ENCODE data around the gene CLCA2. TPM values are rescaled to one million over a fixed set of nuclear protein-coding genes. Genes with fewer than 3 reads are reported as not detected.

CLCA2 gene
- total RNA-seq, 1 donor from 2014 or later: 0.05 TPM

DNA sequence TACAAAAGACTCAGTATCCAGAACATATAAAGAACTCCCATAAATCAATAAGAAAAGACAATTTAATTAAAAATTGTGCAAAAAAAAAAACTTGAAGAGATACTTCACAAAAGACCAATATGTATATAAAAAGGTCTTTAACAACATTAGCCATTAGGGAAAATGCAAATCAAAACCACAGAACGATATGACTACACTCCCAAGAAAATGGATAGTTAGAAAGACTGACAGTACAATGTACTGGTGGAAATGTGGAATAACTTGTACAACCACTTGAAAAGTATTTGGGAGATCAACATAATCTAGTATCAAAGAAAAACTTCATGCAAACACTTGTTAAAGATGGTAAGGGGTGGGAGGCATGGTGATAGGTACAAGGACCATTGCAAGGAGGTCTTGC lies 40.8 kb downstream of the CLCA2 start:
- intact Hi-C loops (cut with DNase I): no loop called here
- DNase-seq (ENCODE audit: missing footprints): no peak
- ATAC-seq: no peak

DNA sequence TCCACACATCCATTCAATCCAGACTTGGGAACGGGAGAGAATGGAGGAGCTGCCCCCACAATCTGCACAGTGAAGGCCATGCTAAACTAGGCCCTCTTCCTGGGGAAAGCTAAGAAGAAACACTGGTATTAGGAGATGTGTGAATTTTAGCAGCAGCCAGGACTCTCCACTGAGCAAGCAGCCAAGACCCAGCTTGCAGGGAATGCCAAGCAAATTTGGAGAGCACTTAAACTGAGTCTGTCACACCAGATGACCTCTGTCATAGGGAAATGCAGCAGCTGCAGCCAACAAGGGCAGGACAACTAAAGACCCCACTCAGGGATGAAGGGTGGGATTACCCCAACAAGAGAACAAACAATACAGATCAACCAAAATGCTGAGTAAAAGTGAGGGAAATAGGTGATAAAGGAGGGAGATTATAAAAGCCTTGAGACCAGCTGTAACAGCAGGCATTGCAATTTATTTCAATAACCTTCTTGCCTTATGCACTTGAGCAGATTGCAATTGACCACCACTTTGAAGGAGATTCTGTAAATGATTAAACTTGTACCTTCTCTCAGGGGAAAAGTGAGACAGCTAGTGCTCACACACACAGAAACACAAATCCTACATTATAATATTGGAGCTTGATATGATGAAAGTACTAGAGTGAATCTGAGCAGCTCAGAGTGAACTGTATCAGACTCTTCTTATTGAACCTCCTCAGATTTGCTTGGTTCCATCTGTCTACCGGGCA lies 42.3 kb downstream of the CLCA2 start:
- ATAC-seq: no peak
- DNase-seq (ENCODE audit: missing footprints): no peak
- intact Hi-C loops (cut with DNase I): no loop called here

DNA sequence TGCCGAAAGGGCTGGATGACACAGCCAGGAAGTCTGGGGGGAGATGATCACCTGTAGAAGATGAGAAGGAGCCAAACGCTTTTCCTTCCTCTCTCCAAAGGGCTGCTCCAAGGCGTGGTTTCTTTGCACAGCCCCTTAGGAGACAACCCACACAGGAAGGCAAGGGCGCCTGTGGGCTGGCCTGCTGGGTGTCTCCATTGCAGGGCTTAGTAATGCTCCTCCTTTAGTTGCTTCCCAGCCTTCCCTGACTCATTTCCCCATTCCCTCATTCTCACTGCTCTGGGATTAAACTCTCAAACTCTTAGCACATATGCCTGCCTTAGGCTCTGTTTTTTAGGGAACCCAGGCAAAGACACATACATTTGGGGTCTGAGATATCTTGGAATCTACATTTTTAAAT lies 43.0 kb downstream of the CLCA2 start:
- intact Hi-C loops (cut with DNase I): no loop called here
- ATAC-seq (no peak), DNase-seq (ENCODE audit: missing footprints) (no peak)

DNA sequence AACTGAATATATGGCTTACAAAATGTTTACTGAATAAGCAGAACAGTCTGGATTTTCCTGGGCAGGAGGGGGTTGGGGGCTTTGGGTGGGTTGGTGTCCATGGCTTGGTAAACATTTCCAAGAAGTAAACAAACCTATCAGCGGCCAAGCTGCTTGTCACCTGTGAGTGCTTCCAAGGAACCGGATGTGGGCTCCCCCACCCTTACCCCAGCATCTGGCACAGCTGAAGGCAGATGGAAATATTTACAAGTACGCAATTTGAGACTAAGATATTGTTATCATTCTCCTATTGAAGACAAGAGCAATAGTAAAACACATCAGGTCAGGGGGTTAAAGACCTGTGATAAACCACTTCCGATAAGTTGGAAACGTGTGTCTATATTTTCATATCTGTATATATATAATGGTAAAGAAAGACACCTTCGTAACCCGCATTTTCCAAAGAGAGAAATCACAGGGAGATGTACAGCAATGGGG lies 44.6 kb downstream of the CLCA2 start, which contains the start of gene CLCA1:
CLCA1 (plus strand) TSS at position 427 of the 477 bp plus-strand sequence; CDS start at position 472, 45 bp downstream.
- DNase-seq (ENCODE audit: missing footprints) (no peak), ATAC-seq (no peak)
- intact Hi-C loops (cut with DNase I): no loop called here

DNA sequence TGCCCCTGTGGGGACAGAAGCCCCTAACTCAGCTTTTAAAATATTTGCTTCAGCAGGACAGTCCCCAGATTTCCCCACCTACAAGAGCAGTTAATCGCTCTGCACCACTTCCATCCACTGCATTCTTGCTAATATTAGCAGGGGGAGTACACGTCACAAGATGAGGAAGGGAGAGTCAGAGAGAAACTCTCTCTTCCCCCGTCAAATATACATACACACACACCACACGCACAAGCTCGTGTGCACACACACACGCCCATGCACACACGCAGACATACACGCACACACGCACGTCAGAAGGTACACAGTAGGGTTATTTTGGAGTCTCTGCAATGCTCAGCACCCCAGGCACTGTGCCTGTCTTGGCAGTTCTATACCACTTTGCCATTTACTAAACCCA lies 46.9 kb downstream of the CLCA2 start:
- intact Hi-C loops (cut with DNase I): loop anchor here (5.0 to 10.0 kb wide), 2 partner anchors 36 to 214 kb away; no protein-coding TSS in a partner anchor
- ATAC-seq: no peak
- no peak for DNase-seq (ENCODE audit: missing footprints)

DNA sequence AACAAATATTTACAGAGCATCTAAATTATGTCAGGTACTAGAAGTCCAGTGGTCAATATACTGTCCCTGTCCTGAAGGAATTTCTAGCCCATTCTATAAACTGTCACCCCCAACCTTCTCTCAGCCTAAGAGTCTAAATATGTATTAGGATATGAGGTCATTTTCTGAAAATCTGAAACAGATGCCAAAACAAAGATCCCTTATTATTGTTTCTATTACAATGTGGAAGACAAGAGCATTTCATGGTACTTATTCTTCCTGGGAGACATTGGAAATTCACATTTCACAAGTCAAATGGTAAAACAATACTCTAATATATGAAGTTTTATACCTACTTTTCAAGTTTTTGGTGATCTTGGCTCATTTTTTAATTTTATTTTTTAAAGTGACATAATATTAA lies 47.3 kb downstream of the CLCA2 start:
- ATAC-seq: no peak
- intact Hi-C loops (cut with DNase I): loop anchor here (5.0 to 10.0 kb wide), 2 partner anchors 36 to 214 kb away; no protein-coding TSS in a partner anchor

DNA sequence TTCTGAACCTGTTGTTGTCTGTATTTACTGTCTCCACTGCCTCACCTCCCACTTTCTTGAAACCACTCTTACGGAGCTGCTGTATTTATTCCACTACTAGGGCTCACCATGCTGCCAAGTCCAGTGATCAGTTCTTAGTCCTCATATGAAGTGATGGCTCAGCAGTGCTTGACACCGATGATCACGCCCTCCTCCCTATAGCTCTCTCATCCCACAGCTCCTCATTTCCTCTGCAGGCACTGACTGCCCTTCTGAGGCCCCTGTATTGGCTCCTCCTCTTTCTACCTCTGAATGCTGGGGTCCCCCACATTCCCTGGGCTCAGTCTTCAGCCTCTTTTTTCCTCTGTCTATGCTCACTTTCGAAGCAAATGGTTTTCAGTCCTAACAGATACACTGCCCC lies 48.2 kb downstream of the CLCA2 start:
- intact Hi-C loops (cut with DNase I): loop anchor here (5.0 to 10.0 kb wide), 2 partner anchors 35 to 213 kb away; no protein-coding TSS in a partner anchor
- ATAC-seq (no peak), DNase-seq (ENCODE audit: missing footprints) (no peak)

More for the DNA sequence above, 47.3 kb downstream of the CLCA2 start:
- no peak for DNase-seq (ENCODE audit: missing footprints)

DNA sequence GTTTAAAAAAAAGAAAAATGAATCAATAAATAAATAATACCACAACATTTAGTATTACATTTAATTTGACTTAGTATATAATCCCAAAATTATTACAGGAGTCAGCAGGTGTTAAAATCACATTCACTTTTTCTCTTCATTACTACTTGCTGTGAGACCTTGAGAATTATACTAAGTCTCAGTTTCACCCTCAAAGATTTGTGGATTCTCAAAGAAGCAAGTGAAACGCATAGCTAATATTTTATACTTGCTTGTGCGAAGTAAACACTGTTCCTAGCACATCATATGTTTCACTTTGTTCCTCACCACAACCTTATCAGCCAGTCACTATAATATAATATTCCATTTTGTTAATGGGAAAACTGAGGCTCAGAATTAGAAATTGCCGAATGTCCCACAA lies 48.8 kb downstream of the CLCA2 start:
- DNase-seq (ENCODE audit: missing footprints) (no peak), ATAC-seq (no peak)
- intact Hi-C loops (cut with DNase I): loop anchor here (5.0 to 10.0 kb wide), 2 partner anchors 35 to 212 kb away; no protein-coding TSS in a partner anchor

DNA sequence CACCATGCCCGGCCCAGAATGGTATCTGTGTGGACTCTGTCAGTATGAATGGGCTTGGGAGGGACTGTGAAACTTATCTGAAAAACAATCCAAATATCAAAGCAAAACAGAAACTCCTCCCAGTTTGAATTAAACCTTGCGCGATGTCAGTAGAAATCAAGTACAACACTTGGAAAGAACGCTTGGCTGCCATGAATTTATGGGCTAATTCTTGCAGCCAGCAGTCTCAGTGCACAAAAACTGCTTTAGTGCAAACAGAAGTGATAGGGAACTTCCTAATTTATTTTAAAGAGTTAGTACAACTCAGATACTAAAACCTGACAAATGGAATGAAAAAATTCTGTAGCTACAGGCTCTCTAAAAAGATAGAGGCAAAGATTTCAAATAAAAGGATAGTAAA lies 53.3 kb downstream of the CLCA2 start:
- DNase-seq (ENCODE audit: missing footprints) (no peak), ATAC-seq (no peak)
- intact Hi-C loops (cut with DNase I): loop anchor here (10.0 kb wide), 1 partner anchor 208 kb away; no protein-coding TSS in a partner anchor

DNA sequence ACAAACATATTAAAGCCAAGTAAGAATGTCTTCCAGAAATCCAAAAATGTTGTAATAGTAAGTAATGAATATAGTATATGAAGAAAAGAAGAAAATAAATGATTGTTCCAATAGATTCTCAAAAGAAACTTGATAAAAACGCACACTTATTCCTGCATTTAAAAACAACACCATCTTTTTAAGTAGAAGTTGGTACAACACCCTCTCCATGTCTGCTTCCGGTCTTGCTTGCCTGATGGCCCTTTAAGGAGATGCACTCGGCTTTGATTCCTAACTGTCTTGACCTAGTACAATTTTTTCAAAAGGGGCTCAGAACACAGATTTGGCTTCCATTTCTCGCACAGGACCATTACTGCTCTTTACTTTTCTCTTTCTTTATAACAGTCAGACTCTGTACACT lies 53.7 kb downstream of the CLCA2 start:
- intact Hi-C loops (cut with DNase I): loop anchor here (10.0 kb wide), 1 partner anchor 207 kb away; no protein-coding TSS in a partner anchor
- no peak for DNase-seq (ENCODE audit: missing footprints)
- no peak for ATAC-seq

DNA sequence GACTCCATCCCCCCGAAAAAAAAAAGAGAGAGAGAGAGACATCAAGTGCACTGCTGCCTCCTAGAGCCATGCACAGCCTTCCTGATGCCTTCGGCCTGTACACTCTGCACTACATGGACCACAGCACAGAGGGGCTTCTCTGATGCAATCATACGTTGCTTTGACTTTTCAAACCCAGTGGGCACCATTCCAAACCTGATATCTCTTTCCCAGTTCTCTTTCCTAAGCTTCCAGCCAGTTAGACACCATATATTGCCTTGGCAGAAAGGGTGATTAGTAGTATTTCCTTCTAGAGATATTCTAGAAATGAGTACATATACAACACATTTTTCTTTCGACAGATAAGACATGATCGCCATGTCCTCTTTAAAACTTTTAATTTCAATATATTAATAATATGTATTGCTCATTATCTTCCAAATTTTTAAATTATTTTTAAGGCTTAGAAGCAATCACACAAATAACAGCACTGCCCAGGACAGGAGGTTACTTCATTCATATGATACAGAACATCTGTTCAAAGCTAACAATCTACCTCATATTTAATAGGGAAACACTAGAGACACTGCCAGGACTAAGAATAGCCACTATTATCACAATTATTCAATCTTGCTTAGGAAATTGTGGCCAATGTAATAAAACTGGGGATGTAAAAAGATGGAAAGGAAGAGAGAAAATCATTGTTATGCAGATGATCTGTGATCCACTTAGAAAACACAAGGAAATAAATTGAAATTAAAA lies 54.6 kb downstream of the CLCA2 start:
- intact Hi-C loops (cut with DNase I): loop anchor here (10.0 kb wide), 1 partner anchor 206 kb away; no protein-coding TSS in a partner anchor
- peak; percentile 13 for ATAC-seq
- DNase-seq (ENCODE audit: missing footprints): no peak

DNA sequence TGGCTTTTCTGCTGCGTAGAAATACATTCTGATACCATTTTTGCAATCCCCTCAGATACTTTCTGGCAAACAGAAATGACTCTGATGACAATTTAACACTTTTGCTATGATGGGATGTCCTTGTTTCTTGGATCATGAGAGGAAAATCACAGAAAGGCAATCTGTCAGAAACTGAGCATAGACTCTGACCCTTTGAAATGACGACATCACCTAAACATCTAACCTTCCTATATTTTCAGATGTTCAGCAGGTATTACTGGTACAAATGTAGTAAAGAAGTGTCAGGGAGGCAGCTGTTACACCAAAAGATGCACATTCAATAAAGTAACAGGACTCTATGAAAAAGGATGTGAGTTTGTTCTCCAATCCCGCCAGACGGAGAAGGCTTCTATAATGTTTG lies 58.0 kb downstream of the CLCA2 start:
- DNase-seq (ENCODE audit: missing footprints) (no peak), ATAC-seq (no peak)
- intact Hi-C loops (cut with DNase I): no loop called here

DNA sequence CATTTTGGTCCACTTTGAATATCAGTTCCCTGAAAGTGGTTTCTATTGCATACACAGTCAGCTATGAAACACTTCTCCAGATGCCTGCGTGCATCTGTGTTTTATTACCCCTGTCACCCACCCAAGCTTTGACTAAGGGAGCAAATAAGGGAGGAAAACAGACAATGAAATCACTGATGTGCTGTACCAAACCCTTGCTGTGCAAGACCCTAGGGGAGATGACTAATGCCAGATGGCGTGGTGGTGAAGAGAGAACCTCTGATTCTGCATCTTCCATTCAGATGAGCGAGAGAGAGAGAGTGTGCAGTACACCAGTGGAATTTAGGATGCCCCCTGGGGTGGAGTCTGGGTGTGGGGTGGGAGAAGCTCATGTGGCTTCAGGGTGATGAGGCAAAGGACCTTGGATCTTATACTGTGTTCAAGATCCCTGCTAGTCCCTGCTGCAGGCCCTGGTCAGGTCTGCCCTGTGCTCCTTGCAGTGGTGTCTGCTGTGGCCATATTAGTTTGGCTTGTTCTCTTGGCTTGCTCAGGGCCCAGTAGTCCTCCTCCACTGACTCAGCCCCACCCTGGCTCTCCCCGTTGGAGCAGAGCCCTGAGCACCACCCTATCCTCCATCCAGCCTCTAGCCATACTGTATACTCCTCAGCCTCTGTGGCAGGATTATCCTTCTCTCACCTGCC lies 63.3 kb downstream of the CLCA2 start:
- intact Hi-C loops (cut with DNase I): no loop called here
- DNase-seq (ENCODE audit: missing footprints) (peak; percentile 73), ATAC-seq (peak; percentile 92)

DNA sequence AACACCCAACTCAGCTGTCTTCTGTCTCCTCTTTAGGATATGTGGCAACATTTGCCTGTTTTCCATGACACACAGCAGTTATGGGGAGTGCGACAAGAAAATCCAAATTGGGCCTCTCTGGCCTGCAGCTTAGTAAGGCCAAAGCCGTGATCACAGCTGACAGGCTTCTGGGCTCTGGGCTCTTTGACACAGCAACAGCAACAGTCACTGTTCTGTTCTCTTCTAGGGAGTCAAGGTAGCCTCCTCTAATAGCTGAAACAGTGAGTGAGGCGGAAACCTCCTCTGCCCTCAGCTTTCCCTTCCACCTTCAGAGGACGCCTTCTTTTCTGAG lies 63.8 kb downstream of the CLCA2 start:
- intact Hi-C loops (cut with DNase I): no loop called here
- no peak for DNase-seq (ENCODE audit: missing footprints)
- peak; percentile 49 for ATAC-seq

DNA sequence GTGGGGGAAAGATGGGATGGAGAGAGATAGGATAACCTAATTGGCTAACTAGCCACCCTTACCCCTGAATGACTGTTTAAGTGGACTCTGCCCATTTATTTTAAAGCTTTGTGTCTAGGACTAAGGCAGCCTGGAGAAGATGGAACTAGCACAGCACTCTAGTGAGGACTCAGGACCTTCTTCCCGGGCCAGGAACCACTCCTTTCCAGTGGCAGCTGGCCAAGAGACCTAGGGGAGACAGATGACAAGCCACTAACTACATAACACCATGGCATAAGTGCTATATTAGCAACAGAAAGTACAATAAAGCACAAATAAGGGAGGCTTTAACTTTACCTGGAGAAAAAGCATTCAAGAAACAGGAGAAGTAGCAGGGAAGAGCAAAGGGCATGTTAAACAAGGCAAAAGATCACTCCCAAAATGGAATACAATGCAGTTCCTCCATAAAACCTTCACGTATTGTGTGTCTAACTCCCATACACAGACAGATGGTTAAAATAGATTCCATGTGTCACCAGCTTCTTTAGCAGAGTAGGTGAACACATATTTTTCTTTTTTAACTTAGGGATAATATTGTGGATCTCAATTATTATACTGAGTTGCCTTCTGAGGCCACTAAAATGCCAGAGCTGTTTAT lies 65.4 kb downstream of the CLCA2 start:
- intact Hi-C loops (cut with DNase I): no loop called here
- DNase-seq (ENCODE audit: missing footprints) (no peak), ATAC-seq (no peak)

DNA sequence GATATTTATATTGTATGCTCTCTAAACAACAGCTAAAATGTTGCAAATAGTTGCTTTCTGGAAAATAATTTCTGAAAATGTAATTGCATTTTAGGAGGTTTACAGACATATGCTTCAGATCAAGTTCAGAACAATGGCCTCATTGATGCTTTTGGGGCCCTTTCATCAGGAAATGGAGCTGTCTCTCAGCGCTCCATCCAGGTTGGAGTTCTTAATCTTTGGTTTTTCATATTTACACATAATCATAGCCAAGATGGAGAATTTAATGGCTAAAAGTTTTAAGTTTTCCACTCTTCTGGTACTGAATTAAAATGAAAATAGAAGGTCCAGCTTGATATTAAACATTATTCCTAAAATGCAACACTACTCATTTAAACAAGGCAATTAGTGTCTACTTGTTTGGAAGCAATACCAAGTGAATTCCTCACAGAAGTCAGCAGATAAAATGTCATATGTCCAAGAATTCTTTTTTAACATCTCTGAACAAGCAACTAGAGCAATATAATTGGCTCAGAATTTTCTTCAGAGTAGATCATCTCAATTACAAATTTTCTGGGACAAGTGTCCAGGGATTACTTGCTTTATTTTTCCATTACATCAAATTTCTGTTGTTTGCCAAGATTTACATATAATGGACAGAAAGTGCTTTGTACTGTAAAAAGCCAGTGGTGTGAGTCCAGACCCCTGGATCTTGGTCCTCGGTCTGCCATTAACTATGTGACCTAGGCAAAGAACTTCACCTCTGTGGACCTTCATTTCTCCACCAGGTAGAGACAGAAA lies 67.4 kb downstream of the CLCA2 start:
- no peak for DNase-seq (ENCODE audit: missing footprints)
- intact Hi-C loops (cut with DNase I): no loop called here
- ATAC-seq: no peak

DNA sequence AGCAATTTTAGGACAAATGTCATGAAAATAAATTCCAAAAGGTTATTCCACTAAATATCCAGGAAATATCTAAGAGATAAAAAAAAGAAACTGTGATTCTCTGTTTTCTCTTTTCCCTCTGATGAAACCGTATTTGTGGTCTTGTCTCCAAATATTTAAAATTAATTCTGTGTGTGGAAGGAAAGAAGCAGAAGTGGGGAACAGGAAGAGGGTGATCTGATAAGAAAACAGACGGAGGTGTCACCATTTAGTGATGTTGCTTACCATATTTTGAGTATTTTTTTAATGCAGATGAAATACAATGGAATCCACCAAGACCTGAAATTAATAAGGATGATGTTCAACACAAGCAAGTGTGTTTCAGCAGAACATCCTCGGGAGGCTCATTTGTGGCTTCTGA lies 74.3 kb downstream of the CLCA2 start:
- DNase-seq (ENCODE audit: missing footprints) (no peak), ATAC-seq (no peak)
- intact Hi-C loops (cut with DNase I): no loop called here

DNA sequence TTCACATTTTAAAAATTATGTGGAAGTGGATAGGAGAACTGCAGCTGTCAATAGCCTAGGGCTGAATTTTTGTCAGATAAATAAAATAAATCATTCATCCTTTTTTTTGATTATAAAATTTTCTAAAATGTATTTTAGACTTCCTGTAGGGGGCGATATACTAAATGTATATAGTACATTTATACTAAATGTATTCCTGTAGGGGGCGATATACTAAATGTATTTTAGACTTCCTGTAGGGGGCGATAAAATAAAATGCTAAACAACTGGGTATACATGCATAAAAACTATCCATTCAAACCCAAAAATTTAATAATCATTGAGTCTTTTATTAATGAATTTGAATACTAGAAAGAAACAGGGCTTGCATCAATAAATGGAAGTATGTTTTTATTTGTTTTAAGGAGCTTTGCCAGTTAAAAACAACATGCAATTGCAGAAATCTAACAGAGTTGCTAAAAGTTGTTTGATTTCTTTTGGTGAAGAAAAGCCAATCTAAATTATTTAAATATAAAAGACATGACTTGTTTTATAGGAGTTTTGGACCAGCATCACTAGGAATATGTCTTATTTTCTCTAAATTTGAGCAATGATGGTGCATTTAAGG lies 76.1 kb downstream of the CLCA2 start:
- ATAC-seq (no peak), DNase-seq (ENCODE audit: missing footprints) (no peak)
- intact Hi-C loops (cut with DNase I): loop anchor here (10.0 kb wide), 2 partner anchors 205 to 245 kb away; partner anchors contain the start of gene SH3GLB1

Measured in Right ventricle myocardium inferior (tissue), 1 donor.